ENCODE data around the gene PGGT1B. TPM values are rescaled to one million over a fixed set of nuclear protein-coding genes. Genes with fewer than 3 reads are reported as not detected.

PGGT1B gene
- total RNA-seq, 1 donor from 2014 or later = 4.6 TPM

GRCh38 chr5:115202952-115203351 lies 59.7 kb downstream of the PGGT1B start:
- TF ChIP-seq CTCF (conservative IDR thresholded peaks at IDR 0.05; ENCODE audit: low read depth, low read length) = no peak
- no peak overlapping the region for H3K4me3 ChIP-seq (ENCODE audit: low read depth, low read length)
- no peak for DNase-seq (ENCODE audit: low read depth)

DNA sequence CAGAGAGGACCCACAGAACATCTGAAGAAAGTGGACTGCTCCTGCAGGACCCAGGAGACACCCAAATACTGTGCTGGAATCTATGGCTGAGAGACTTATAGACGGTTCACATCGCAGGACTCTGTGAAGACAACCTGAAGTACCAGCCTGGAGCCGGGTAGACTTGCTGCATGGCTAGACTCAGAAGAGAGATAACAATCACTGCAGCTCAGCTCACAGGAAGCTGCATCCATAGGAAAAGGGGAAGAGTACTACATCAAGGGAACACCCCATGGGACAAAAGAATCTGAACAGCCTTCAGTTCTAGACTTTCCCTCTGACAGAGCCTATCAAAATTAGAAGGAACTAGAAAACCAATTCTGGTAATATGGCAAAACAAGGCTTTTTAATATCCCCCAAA lies 66.5 kb downstream of the PGGT1B start:
- no peak overlapping the region for H3K4me3 ChIP-seq (ENCODE audit: low read depth, low read length)
- no peak for DNase-seq (ENCODE audit: low read depth)
- TF ChIP-seq CTCF (conservative IDR thresholded peaks at IDR 0.05; ENCODE audit: low read depth, low read length) = no peak

DNA sequence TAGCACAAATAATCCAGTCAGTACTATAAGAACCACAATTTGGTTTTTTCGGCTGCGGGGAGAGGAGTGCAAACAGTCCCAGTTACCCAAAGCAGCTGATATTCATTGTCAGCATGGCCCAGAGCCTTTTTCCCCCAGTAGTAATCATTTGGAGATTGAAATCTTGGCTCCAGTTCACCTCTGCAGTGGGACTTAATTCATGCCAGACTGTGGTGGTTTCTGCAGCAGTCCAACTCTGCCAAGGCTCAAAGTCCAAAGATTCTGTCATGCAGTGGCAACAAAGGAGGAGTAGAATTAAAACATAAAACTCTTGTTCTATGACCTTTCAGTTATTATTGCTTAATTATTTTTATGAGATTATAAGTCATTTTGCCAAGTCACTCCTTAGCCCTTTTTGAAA lies 68.0 kb downstream of the PGGT1B start:
- DNase-seq (ENCODE audit: low read depth) = no peak
- no peak for TF ChIP-seq CTCF (conservative IDR thresholded peaks at IDR 0.05; ENCODE audit: low read depth, low read length)
- no peak overlapping the region for H3K4me3 ChIP-seq (ENCODE audit: low read depth, low read length)

GRCh38 chr5:115193295-115193694 lies 69.4 kb downstream of the PGGT1B start:
- DNase-seq (ENCODE audit: low read depth) = no peak
- TF ChIP-seq CTCF (conservative IDR thresholded peaks at IDR 0.05; ENCODE audit: low read depth, low read length) = no peak
- H3K4me3 ChIP-seq (ENCODE audit: low read depth, low read length) = no peak overlapping the region

DNA sequence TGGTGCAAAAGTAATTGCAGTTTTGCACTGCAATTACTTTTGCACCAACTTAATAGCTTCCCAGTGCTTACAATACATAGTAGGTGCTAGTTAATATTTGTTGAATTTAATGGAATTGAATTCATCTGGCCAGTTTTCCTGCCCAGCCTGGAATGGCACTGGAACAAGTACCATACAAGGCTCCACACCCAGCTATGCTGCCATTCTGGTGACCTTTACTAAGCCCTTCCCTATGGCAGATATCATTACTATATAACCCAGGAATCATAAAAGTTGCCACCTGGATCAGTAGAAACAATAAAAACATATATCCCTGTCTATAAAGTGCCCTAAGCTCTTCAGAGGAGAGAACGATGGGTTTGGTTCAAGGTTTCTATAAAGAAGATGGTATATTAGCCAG lies 70.6 kb downstream of the PGGT1B start:
- H3K4me3 ChIP-seq (ENCODE audit: low read depth, low read length) = no peak overlapping the region
- DNase-seq (ENCODE audit: low read depth) = no peak
- no peak for TF ChIP-seq CTCF (conservative IDR thresholded peaks at IDR 0.05; ENCODE audit: low read depth, low read length)

DNA sequence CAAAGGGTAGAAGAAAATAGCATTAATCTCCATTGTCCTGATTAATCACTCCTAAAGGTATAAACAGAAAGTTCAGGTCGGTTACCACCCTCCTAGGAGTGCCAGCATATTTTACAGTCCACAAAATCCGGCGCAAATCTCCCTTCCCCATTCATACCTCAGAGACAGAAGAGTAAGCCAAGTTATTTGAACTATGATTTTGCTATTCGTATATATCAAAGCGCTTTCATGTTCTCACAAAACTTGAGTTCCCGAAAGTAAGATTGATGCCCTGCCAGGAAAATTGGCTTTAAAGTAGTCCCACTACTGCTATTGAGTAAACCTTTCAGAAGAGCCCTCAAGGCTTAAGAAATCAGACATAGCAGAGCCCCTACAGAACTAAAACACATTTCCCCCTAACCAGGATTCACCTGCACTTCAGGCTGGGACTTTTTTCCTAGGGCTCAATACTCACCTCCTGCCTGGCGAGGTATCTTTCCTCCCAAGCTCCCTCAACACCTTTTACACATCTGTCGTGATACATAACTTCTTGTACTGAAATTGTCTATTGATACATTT lies 71.1 kb downstream of the PGGT1B start:
- no peak for DNase-seq (ENCODE audit: low read depth)
- TF ChIP-seq CTCF (conservative IDR thresholded peaks at IDR 0.05; ENCODE audit: low read depth, low read length) = no peak
- H3K4me3 ChIP-seq (ENCODE audit: low read depth, low read length) = no peak overlapping the region

DNA sequence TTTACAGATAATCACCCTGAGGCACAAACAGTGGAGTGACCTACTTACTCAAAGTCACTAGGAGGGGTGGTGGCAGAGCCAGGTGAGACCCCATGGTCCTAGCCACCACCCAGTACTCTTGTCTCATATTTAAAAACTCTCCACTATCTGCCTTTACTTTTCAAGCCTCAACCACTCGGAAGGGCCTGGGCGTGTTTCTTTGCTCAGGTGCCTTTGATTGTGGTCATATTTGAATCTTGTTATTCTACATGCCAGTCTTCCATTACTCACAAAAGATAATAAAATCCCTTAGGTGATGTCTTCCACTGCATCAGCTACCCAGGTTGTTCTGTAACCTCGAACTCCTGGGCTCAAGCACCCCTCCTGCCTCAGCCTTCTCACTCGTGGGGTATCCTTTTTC lies 72.3 kb downstream of the PGGT1B start:
- no peak for TF ChIP-seq CTCF (conservative IDR thresholded peaks at IDR 0.05; ENCODE audit: low read depth, low read length)
- no peak for DNase-seq (ENCODE audit: low read depth)

More for the DNA sequence above, 72.3 kb downstream of the PGGT1B start:
- no peak overlapping the region for H3K4me3 ChIP-seq (ENCODE audit: low read depth, low read length)

All from epithelial cell of proximal tubule (primary cell).